ENCODE results near the gene CLIP2.
"Not testable (repeated sequence)": the region's sequence is repeated elsewhere in the genome, so short reads cannot be mapped to it uniquely, and the experiment has no call there.

The CLIP2 gene

DNA sequence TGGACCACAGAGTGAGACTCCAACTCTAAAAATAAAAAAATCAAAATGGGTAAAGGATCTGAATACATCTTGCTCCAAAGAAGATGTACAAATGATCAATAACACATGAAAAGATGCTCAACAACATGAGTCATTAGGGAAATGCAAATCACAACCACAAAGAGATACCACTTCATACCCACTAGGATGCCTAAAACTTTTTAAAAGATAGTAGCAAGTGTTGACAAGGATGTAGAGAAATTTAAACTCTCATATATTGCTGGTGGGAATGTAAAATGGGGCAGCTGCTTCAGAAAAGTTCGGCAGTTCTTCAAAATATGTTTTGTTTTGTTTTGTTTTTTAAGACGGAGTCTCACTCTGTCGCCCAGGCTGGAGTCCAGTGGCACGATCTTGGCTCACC is 118.8 kb downstream of the CLIP2 start:
- no peak for DNase-seq

DNA sequence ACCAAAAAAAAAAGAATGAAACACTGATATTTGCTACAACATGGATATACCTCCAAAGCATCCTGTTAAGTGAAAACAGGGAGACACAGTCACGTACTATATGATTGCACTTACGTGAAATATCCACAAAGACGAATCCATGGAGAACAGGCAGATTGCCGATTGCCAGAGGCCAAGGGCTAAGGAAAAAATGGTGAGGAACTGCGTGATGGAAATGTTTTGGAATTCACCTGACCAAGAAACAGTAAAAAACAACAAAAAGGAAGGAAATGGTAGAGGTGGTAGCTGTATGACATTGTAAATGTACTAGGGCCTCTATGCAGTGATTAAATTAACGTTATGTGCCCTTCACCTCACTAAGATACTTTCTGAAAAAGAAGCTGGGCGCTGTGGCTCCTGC is 120.4 kb downstream of the CLIP2 start:
- no peak for DNase-seq

DNA sequence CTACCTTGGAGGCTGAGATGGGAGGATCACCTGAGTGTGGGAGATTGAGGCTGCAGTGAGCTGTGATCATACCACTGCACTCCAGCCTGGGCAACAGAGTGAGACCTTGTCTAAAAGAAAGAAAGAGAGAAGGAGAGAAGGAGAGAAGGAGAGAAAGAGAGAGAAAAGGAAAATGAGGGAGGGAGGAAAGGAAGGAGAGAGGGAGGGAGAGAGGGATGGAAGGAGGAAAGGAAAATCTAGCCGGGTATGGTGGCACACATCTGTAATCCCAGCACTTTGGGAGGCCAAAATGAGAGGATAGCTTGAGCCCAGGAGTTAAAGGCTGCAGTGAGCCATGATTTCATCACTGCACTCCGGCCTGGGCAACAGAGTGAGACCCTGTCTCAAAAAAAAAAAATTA is 121.6 kb downstream of the CLIP2 start:
- no peak for DNase-seq

DNA sequence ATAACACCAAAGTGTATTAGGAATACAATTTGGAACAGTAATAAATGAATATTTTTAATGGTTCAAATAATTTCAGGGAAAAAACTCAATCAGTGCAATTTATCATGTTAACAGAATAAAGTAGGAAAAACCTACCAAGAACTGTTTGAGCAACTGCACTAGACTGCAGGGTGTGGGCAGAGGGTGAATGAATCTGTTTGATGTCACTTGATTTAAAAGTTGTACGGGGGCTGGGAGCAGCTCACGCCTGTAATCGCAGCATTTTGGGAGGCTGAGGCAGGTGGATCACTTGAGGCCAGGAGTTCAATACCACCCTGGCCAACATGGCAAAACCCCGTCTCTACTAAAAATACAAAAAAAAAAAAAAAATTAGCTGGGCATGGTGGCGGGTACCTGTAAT is 122.4 kb downstream of the CLIP2 start:
- not testable (repeated sequence) for DNase-seq

DNA sequence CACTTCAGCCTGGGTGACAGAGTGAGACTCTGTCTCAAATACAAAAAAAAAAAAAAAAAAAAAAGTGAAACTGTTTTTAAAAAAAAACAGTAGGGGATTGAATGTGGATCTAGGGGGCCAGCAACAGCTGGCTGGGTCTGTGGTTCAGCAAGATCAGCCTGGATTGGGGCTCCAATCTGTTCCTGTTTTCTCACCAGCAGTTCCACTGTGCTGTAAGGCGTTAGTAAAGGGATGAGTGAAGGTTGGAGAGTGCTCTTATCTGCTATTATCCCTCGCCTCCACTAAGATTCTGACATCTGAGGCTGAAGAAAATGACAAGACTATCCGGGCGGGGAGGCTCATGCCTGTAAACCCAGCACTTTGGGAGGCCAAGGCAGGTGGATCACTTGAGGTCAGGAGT is 122.8 kb downstream of the CLIP2 start:
- DNase-seq: no peak

DNA sequence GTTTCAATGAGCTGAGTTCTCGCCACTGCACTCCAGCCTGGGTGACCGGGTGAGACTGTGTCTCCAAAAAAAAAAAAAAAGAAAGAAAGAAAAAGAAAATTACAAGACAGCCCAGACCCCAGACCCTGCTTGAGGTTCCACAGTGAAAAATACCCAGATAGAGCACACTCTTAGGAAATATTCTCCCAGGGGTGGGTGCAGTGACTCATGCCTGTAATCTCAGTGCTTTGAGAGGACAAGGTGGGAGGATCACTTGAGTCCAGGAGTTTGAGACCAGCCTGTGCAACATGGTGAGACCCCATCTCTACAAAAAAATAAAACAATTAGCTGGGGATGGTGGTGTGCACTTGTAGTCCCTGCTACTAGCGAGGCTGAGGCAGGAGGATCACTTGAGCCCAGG is 123.4 kb downstream of the CLIP2 start:
- no peak for DNase-seq

DNA sequence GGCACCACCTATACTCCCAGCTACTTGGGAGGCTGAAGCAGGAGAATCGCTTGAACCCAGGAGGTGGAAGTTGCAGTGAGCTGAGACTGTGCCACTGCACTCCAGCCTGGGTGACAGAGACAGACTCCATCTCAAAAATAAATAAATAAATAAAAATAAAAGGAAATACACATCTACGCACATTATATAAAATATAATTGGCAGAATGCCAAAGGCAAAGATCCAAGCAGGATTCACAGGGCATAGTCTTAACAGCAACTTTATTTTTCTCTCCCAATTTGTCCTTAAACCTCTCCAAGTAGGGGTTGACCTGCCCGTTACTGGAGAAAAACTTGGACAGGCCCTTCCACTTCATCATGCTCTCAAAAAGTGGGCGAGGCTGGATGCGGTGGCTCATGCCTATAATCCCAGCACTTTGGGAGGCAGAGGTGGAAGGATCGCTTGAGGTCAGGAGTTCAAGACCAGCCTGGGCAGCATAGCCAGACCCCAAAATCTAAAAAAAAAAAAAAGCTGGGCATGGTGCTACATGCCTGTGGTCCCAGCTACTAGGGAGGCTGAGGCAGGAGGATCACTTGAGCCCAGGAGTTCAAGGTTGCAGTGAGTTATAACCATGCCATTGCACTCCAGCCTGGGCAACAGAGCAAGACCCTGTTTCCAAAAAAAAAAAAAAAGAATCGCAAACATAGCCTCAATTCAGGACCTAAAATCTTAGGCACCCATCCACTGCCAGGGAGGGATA is 125.6 kb downstream of the CLIP2 start:
- DNase-seq: not testable (repeated sequence)

DNA sequence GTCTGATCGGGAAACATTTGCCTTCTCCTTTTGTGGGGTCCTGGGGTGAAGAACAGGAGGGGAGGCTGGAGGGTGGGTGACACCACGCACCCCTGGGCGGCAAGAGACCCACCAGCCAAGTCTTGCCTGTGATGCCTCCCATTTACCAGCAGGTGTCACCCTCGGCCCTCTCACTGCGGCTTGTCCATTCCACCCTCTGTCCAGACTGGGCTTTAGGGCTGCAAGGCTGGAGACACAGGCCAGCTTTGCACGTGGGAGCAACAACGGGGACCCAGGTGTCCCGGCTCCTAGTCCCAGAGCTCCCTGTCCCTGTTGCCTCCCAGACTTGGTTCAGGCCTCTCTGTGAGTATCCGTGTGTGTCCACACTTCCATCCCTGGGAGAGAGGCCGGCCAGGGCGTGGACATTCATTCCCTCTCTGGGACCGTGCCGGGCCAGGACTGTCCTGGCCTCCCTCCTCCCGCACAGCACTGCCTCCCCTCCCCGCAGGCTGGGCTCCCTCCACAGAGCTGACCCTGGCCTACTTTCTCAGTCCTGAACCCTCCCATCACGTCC is 128.3 kb downstream of the CLIP2 start:
- peak; percentile 89 for DNase-seq

DNA sequence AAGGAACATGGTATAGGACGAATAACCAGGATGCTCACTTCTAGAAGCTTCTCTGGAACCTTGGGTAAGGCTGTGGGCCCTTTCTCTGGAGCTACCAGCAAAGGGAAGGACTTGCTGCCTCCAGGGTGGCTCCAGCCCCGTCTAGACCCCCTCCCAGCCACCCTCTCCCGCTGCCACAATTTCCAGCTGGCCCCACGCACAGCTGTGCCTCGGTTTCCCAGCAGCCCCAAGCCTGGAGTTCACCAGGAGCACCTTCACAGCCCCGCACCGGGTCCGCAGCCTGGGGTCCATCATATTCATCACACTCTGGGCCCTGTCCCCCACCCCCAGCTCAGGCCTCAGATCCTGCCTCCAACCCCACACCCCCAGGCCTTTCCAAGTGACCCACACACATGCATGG is 128.9 kb downstream of the CLIP2 start:
- DNase-seq: no peak

DNA sequence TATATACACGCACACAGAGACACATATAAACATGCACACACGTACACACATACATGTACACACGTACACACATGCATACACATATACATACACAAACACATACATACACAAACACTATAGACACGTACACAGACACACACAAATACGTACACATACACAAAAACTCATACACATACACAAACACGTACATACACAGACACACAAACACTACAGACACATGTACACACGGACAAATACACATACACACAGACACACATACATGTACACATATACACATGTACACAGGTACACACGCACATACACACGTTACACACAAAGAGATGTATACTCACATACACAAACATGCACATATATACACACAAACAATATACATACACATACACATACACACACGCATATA is 129.3 kb downstream of the CLIP2 start:
- DNase-seq: no peak

DNA sequence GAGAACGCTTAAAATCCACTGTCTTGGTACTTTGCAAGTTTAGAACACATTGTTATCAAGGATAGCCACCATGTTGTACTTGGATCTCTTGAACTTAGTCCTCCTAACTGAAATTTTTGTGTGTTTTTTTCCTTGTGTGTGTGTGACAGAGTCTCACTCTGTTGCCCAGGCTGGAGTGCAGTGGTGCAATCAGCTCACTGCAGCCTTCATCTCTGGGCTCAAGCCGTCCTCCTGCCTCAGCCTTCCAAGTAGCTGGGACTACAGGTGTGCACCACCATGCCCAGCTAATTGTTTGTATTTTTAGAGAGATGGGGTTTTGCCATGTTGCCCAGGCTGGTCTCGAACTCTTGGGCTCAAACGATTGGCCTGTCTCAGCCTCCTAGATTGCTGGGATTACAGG is 130.0 kb downstream of the CLIP2 start:
- DNase-seq: not testable (repeated sequence)

DNA sequence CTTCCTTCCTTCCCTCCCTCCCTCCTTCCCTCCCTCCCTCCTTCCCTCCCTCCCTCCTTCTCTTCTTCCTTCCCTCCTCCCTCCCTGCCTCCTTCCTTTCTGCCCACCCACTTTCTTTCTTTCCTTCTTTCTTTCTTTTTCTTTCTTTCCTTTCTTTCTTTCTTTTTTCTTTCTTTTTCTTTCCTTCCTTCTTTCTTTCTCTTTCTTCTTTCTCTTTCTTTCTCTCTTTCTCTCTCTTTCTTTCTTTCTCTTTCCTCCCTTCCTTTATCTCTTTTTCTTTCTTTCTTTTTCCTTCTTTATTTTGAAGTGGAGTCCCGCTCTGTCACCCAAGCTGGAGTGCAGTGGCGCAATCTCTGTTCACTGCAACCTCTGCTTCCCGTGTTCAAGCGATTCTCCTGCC is 130.8 kb downstream of the CLIP2 start:
- DNase-seq: no peak

DNA sequence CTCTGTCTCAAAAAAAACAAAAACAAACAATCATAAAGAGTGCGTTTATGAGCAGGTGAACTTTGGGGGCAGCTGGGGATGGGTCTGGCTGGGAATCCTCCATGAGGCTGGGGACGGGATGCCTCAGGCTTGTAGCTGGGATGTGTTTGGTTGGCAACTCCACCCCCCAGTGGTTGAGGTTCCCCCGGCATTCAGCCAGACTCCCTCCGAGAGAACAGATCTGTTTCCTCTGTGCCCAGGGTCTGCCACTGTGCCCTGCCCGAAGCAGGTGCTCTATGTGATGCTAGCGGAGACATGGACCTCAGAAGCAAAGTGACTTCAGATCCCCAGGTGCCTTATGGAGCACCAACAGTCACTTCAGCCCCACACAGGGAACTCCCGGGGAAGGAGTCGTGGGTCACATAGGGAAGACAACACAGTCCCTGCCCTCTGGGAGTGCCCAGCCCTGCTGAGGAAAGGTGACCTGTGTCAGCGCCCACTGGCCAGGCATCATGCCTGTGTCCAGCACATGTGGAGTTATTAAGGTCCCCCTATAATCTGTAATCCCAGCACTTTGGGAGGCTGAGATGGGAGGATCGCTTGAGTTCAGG is 135.2 kb downstream of the CLIP2 start:
- no peak for DNase-seq

DNA sequence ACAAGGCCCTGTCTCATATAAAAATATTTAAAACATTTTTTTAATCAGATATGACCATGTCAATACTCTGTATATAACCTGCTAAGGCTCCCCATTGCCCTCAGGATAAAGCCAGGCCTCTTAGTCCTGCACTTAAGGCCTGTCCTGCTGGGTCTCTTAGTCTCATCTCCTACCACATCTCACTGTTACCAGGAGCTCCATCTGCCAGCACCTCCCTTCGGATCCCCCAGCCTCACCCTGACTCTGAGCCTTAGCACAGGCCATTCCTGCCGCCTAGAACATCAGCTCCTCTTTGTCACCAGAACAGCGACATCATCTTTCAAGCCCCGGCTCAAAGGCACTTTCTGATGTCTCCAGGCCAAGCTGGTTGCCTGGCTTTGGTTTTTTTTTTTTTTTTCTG is 138.8 kb downstream of the CLIP2 start:
- no peak for DNase-seq

DNA sequence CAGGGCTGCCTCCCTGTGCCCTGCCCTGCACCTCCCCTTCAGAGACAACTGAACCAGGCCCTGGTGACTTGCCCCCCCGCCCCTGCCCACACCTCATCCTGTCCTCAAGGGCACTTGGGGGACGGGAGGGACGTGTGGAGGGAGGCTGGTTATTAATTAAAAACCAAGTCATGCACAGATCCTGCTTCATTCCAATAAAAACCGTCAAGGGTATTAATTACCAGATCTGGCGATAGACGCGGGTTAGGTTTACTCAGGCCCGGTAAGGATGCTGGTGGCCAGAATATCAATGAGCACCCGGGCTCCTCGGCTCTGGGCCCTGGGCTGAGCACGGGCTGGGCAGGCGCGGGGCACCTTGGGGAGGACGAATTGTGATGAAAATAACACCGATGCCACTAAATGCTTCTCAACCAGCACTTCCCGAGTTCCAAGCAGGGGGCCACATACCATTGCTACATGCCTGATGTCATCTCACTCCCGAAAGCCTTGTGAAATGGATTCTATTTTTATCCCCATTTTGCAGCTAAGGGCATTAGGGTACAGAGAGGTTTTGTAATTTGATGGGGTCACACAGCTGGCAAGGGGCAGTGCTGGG is 140.0 kb downstream of the CLIP2 start:
- peak; percentile 34 for DNase-seq

DNA sequence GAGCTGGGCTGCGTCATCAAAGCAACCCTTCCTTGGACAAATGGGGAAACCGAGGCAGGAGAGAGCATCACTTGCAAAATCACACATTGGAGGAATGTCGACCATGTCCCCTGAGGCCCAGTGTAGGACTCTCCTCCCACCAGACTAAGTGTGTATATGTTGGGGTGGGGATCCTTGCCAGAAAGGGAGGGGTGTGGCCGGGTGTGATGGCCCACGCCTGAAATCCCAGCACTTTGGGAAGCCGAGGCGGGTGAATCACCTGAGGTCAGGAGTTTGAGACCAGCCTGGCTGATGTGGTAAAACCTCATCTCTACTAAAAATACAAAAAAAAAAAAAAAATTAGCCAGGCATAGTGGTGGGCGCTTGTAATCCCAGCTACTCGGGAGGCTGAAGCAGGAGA is 141.2 kb downstream of the CLIP2 start:
- DNase-seq: not testable (repeated sequence)

DNA sequence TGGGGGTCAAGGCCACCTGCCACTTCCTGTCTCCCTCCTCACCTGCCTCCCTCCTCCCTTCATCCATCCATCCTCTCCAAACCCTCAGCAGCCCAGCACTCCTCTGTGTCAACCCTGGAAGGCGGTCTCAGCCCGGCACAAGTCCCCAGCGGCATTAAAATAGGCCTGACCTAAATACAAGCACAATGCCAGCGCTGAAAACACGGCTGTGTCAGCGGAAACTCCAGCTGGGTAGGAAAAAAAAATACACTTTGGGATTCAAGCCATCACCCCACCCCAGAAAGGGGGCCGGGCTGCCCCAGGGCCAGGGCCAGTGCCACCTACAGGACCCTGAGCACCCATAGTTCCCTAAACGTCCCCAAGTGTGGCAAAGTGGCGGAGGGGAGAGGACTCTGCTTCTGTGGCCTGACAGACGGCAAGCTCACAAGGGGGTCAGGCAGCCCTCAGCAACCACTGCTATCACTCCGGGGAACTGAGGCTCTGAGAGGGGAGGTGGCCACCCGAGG is 141.8 kb downstream of the CLIP2 start:
- DNase-seq: peak; percentile 91

DNA sequence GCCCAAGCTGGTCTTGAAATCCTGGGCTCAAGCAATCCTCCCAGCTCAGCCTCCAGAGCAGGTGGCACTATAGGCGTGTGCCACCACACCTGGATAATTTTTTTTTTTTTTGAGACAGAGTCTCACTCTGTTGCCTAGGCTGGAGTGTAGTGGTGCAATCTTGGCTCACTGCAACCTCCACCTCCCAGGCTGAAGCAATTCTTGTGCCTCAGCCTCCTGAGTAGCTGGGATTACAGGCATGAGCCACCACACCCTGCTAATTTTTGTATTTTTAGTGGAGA is 148.0 kb downstream of the CLIP2 start:
- DNase-seq: not testable (repeated sequence)

DNA sequence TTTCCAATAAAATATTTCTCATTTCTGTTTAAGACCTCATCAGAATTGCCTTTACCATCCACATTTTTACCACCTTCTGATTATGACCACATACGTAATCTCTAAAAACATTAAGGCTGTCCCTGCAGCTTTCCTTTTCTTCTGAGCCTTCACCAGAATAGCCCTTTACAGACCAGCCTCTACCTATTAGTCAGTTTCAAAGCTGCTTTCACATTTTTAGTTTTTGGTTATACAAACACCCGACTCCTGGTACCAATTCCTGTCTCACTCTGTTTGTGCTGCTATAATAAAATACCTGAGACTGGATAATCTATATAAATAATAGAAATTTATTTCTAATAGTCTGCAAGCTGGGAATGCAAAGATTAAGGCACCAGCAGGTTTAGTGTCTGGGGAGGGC is 149.1 kb downstream of the CLIP2 start:
- no peak for DNase-seq

DNA sequence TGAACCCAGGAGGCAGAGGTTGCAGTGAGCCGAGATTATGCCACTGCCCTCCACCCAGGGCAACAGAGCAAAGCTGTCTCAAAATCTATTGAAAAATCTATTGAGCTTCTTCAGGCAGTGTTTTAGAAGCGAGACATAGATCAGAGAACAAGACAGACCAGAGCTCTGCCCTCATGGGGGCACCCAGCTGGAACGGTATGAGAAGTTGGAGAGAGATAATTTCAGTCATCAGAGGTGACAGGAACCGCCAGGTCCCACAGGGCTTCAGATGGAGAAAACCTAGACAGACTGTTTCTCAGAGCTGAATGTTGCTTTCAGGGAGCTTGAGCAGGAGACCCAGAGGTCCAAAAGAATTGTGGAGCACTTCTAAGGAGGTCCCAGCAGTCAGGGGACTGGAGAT is 150.3 kb downstream of the CLIP2 start:
- DNase-seq: no peak

DNA sequence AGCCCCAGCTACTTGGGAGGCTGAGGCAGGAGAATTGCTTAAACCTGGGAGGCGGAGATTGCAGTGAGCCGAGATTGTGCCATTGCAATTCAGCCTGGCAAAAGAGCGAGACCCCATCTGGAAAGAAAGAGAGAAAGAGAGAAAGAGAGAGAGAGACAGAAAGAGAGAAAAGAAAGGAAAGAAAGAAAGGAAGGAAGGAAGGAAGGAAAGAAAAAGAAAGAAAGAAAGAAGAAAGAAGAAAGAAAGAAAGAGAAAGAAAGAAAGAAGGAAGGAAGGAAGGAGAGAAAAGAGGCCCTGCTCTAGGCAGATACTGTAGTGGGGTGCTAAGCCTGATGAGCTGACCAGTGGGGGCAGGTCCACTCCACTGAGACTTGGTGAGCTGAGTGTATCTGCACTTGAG is 150.9 kb downstream of the CLIP2 start:
- DNase-seq: not testable (repeated sequence)

DNA sequence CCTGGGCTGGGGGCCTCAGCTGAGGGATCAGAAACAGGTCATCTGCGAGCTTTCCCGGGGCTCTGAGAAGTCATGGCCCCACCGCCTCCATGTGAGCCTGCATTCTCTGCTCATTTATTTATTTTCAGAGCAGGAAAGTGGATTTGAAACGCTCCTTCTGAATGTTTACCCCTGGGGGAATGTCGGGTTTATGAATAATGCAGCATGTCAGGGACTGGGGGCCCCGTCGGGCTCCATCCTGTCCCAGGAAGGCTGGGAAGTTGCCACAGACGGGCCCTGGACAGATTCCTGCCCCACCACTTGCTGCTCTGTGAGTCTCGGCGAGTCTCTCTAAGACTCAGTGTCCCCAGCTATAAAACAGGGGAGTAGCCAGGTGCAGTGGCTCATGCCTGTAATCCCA is 152.6 kb downstream of the CLIP2 start:
- no peak for DNase-seq

DNA sequence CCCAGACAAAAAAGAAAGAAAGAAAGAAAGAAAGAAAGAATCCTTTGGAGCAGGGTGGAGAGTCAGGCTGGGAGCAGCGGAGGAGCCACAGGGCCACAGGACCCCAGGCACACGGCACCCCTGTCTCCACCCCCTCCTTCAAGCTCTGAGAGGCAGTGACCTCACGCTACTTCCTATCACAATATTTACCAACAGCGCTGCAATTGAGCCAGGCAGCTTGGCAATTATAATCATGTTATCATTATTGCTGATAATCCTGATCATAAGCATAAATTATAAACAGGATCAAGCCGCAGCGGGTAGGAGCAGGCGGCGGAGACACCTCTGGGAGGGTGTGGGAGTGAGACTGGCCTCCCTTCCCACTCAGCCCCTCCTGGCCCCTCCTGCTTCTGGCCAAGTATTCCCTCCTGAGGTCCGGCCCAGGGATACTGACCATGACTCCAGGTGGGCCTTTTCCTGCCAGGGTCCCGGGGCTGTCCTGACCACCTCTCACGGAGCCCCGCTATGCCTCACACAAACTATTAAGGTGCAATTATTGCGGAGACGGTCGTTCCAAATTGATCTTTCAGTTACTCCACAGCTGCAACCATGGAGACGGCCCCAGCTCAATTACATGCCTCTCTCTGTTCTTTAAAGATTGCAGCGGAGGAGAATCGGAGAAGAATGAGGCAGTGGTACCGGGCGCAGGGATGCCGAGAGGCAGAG is 154.5 kb downstream of the CLIP2 start:
- DNase-seq: peak; percentile 63

DNA sequence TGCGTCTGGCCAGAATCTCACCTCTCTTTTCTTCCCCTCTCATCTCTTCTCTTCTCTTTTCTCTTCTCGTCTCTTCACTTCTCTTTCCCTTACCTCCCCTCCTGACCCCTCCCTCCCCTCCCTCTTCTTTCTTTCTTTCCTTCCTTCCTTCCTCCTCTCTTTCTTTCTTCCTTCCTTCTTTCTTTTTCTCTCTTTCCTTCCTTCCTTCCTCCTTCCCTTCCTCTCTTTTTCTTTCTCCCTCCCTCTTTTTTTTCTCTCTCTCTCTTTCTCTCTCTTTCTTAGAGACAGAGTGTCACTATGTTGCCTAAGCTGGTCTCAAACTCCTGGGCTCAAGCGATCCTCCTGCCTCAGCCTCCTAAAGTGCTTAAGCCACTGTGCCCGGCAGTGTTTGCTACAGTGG is 159.9 kb downstream of the CLIP2 start:
- no peak for DNase-seq

Measured in retina (tissue), 1 donor.